ENCODE results near the gene PSMD1.

DNA sequence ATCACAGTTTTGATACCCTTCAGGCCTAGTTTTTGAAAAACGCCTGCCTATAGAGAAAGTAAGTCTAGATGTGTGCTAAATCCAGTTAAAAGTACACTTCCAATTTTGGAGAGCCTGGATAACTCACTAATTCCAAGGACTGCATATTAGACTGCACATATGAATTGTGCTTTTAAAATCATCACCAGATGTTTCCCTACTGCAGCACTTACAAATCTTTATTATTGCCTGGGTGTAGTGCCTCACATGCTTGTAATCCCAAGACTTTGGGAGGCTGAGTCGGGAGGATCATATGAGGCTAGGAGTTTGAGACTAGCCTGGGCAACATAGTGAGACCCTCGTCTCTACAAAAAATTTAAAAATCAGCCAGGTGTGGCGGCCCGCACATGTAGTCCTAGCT lies 104.0 kb downstream of the PSMD1 start:
- TF ChIP-seq POLR2A (IDR thresholded peaks at IDR 0.05; ENCODE audit: low read depth) (no peak), POLR2AphosphoS5 (IDR thresholded peaks at IDR 0.05) (no peak), EP300 (IDR thresholded peaks at IDR 0.05) (no peak)
- TF ChIP-seq, protein P1, sequence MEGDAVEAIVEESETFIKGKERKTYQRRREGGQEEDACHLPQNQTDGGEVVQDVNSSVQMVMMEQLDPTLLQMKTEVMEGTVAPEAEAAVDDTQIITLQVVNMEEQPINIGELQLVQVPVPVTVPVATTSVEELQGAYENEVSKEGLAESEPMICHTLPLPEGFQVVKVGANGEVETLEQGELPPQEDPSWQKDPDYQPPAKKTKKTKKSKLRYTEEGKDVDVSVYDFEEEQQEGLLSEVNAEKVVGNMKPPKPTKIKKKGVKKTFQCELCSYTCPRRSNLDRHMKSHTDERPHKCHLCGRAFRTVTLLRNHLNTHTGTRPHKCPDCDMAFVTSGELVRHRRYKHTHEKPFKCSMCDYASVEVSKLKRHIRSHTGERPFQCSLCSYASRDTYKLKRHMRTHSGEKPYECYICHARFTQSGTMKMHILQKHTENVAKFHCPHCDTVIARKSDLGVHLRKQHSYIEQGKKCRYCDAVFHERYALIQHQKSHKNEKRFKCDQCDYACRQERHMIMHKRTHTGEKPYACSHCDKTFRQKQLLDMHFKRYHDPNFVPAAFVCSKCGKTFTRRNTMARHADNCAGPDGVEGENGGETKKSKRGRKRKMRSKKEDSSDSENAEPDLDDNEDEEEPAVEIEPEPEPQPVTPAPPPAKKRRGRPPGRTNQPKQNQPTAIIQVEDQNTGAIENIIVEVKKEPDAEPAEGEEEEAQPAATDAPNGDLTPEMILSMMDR (IDR thresholded peaks at IDR 0.05) = no peak

All from esophagus muscularis mucosa (tissue), 4 donors.